ENCODE measurements around the gene RIMBP2.

RIMBP2 gene

GRCh38 chr12:130357241-130357640 is 358.9 kb downstream of the RIMBP2 start:
- DNase-seq (ENCODE audit: low read depth): no peak
- no peak overlapping the region for H3K4me3 ChIP-seq (ENCODE audit: low read depth, low read length)
- in situ Hi-C loops (cut with HindIII; ENCODE audit: low sequenced_read_pairs): no loop called here
- no peak for TF ChIP-seq CTCF (IDR thresholded peaks at IDR 0.05; ENCODE audit: low read depth, low read length, missing control alignments)

GRCh38 chr12:130356222-130356621 is 359.9 kb downstream of the RIMBP2 start:
- in situ Hi-C loops (cut with HindIII; ENCODE audit: low sequenced_read_pairs): no loop called here
- no peak for TF ChIP-seq CTCF (IDR thresholded peaks at IDR 0.05; ENCODE audit: low read depth, low read length, missing control alignments)
- no peak for DNase-seq (ENCODE audit: low read depth)
- no peak overlapping the region for H3K4me3 ChIP-seq (ENCODE audit: low read depth, low read length)

GRCh38 chr12:130354407-130354806 is 361.7 kb downstream of the RIMBP2 start:
- in situ Hi-C loops (cut with HindIII; ENCODE audit: low sequenced_read_pairs): no loop called here
- DNase-seq (ENCODE audit: low read depth): no peak
- H3K4me3 ChIP-seq (ENCODE audit: low read depth, low read length): no peak overlapping the region
- no peak for TF ChIP-seq CTCF (IDR thresholded peaks at IDR 0.05; ENCODE audit: low read depth, low read length, missing control alignments)

GRCh38 chr12:130353081-130353480 is 363.0 kb downstream of the RIMBP2 start:
- TF ChIP-seq CTCF (IDR thresholded peaks at IDR 0.05; ENCODE audit: low read depth, low read length, missing control alignments): no peak
- in situ Hi-C loops (cut with HindIII; ENCODE audit: low sequenced_read_pairs): no loop called here
- H3K4me3 ChIP-seq (ENCODE audit: low read depth, low read length): no peak overlapping the region
- DNase-seq (ENCODE audit: low read depth): no peak

DNA sequence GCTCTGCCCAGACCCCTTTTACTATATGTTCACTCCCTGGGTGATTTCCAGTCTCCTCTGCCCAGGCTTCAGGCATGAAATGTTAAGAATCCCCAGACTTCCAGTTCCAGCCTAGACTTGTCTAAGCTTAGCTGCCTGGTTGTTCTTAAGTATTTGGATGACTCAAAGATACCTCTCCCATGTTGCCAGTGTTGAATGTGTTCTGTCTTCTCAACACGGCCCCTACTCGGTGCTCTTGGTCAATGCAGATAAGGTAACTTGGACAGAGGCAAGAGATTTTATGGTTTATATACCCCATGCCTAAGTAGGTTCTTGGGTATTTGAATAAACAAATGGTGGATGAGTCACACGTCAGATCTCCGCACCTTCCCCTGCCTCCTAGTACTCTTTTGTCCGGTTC is 364.8 kb downstream of the RIMBP2 start:
- no peak for TF ChIP-seq CTCF (IDR thresholded peaks at IDR 0.05; ENCODE audit: low read depth, low read length, missing control alignments)
- in situ Hi-C loops (cut with HindIII; ENCODE audit: low sequenced_read_pairs): no loop called here
- H3K4me3 ChIP-seq (ENCODE audit: low read depth, low read length): no peak overlapping the region
- DNase-seq (ENCODE audit: low read depth): no peak

DNA sequence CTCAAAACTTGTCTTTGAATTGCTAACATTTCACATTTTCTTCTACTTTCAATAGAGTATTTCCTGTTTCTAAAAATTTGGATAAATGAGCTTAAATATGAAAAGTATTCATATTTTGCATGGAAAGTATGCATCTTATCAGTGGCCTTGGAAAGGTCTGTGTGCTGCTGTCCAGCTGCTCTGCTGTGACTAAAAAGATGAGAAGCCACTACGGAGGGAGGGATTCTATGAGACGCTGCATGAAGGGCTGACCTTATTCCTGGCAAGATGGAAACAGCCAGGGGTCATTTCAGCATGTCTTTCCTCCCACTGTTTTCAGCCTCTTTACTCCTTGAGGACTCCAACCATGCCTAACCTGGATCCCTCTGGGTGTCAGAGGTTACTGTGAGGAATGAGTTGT is 365.4 kb downstream of the RIMBP2 start:
- in situ Hi-C loops (cut with HindIII; ENCODE audit: low sequenced_read_pairs): no loop called here
- H3K4me3 ChIP-seq (ENCODE audit: low read depth, low read length): no peak overlapping the region
- TF ChIP-seq CTCF (IDR thresholded peaks at IDR 0.05; ENCODE audit: low read depth, low read length, missing control alignments): no peak
- DNase-seq (ENCODE audit: low read depth): no peak

- no peak for TF ChIP-seq CTCF (IDR thresholded peaks at IDR 0.05; ENCODE audit: low read depth, low read length, missing control alignments)
- H3K4me3 ChIP-seq (ENCODE audit: low read depth, low read length): no peak overlapping the region
- no peak for DNase-seq (ENCODE audit: low read depth)
- in situ Hi-C loops (cut with HindIII; ENCODE audit: low sequenced_read_pairs): no loop called here
Observed at GRCh38 chr12:130347588-130347987, 368.5 kb downstream of the RIMBP2 start.
